ENCODE measurements around the gene MAP2K1. TPM values are rescaled to one million over a fixed set of nuclear protein-coding genes. Genes with fewer than 3 reads are reported as not detected.

Gene MAP2K1
- total RNA-seq, 2 experiments from 2014 or later, result 95.0 to 96.5 TPM

- H3K27me3 Mint-ChIP-seq, result no peaks in the 10 kb centered on the region
- ATAC-seq (ENCODE audit: low read depth), result peak; percentile 13
- no peaks in the 10 kb centered on the region for H3K9me3 Mint-ChIP-seq
- peak overlapping the region; percentile 85 for H3K27ac Mint-ChIP-seq
- peaks cover 26% of the 10 kb centered on the region for H3K36me3 Mint-ChIP-seq
- POLR2A ChIA-PET, result no interaction called here
- no peak for DNase-seq
- peak overlapping the region; percentile 57 for H3K4me3 Mint-ChIP-seq
- peaks cover 31% of the 10 kb centered on the region for H3K4me1 Mint-ChIP-seq
Observed at GRCh38 chr15:66508293-66508883, 121.7 kb downstream of the MAP2K1 start.

GRCh38 chr15:66514586-66514985 lies 127.9 kb downstream of the MAP2K1 start:
- Mint-ChIP-seq H3K27ac (no peak overlapping the region), H3K4me1 (peaks cover 3% of the 10 kb centered on the region), H3K36me3 (peaks cover 24% of the 10 kb centered on the region), H3K9me3 (no peaks in the 10 kb centered on the region), H3K4me3 (no peak overlapping the region), H3K27me3 (no peaks in the 10 kb centered on the region)
- ATAC-seq (ENCODE audit: low read depth) (no peak), DNase-seq (no peak)
- POLR2A ChIA-PET, result interaction anchor here (1.0 kb wide), 1 partner anchor 9 kb away, joined by 5 read pairs; the partner anchor contains the start of gene ZWILCH

GRCh38 chr15:66515901-66516322 lies 129.2 kb downstream of the MAP2K1 start:
- H3K36me3 Mint-ChIP-seq, result peaks cover 22% of the 10 kb centered on the region
- DNase-seq (no peak), ATAC-seq (ENCODE audit: low read depth) (no peak)
- POLR2A ChIA-PET, result no interaction called here
- H3K4me1 Mint-ChIP-seq, result peaks cover 3% of the 10 kb centered on the region
- no peak overlapping the region for H3K27ac Mint-ChIP-seq
- H3K27me3 Mint-ChIP-seq, result no peaks in the 10 kb centered on the region
- no peaks in the 10 kb centered on the region for H3K9me3 Mint-ChIP-seq
- H3K4me3 Mint-ChIP-seq, result no peak overlapping the region

- ATAC-seq (ENCODE audit: low read depth), result no peak
- Mint-ChIP-seq H3K4me3 (no peak overlapping the region), H3K9me3 (no peaks in the 10 kb centered on the region), H3K27ac (no peak overlapping the region), H3K36me3 (peaks cover 16% of the 10 kb centered on the region), H3K4me1 (peaks cover 3% of the 10 kb centered on the region), H3K27me3 (no peaks in the 10 kb centered on the region)
- no peak for DNase-seq
- POLR2A ChIA-PET, result no interaction called here
Observed at GRCh38 chr15:66523926-66524325, 137.2 kb downstream of the MAP2K1 start.

- Mint-ChIP-seq H3K27ac (no peak overlapping the region), H3K4me3 (no peak overlapping the region), H3K36me3 (peaks cover 20% of the 10 kb centered on the region), H3K9me3 (no peaks in the 10 kb centered on the region), H3K27me3 (no peaks in the 10 kb centered on the region), H3K4me1 (peaks cover 3% of the 10 kb centered on the region)
- POLR2A ChIA-PET, result no interaction called here
- ATAC-seq (ENCODE audit: low read depth) (no peak), DNase-seq (no peak)
Observed at GRCh38 chr15:66524838-66525237, 138.1 kb downstream of the MAP2K1 start.

- Mint-ChIP-seq H3K4me1 (peaks cover 1% of the 10 kb centered on the region), H3K36me3 (peaks cover 32% of the 10 kb centered on the region), H3K27ac (no peak overlapping the region), H3K4me3 (no peak overlapping the region), H3K9me3 (no peaks in the 10 kb centered on the region), H3K27me3 (no peaks in the 10 kb centered on the region)
- POLR2A ChIA-PET, result no interaction called here
- ATAC-seq (ENCODE audit: low read depth) (no peak), DNase-seq (no peak)
Observed at GRCh38 chr15:66535056-66535455, 148.3 kb downstream of the MAP2K1 start.

Small RNAs within 50 kb of the gene (microRNA-seq; reads per million reads assigned to microRNA genes)
- gene MIR4512, result not detected

Other genes with a start within 250 kb of the MAP2K1 start
- gene MEGF11, start 133.2 kb upstream of the MAP2K1 start, total RNA-seq, result not detected
- 10 to 100 TPM; 27.2 to 27.8 TPM for gene DIS3L, start 93.3 kb upstream of the MAP2K1 start, total RNA-seq
- gene TIPIN, start 30.2 kb upstream of the MAP2K1 start, total RNA-seq, result 10 to 100 TPM; 29.5 to 31.3 TPM
- gene SNAPC5, start 110.8 kb downstream of the MAP2K1 start, total RNA-seq, result 10 to 100 TPM; 32.4 to 33.7 TPM
- gene RPL4, start 117.9 kb downstream of the MAP2K1 start, total RNA-seq, result 1,000 to 10,000 TPM; 2,522 to 2,542 TPM
- 10 to 100 TPM; 28.1 to 28.7 TPM for gene ZWILCH, start 118.4 kb downstream of the MAP2K1 start, total RNA-seq
- not detected for gene LCTL, start 179.1 kb downstream of the MAP2K1 start, total RNA-seq

Measured in activated naive CD8-positive, alpha-beta T cell treated with anti-CD3 and anti-CD28 coated beads, Interleukin-2, amount 10 ng/mL, durations not matched to agents 7 days and 5 days (primary cell).